SK-N-SH (cell line): Measurements from ENCODE around the gene COPE. TPM values are rescaled to one million over a fixed set of nuclear protein-coding genes. Genes with fewer than 3 reads are reported as not detected.

Source experiments
- CTCF ChIA-PET: fragments of 300-600, 350-600 bp; formaldehyde crosslinking; extraction: SDS; loops from one replicate; lab custom pipeline; 2021; lab: Yijun Ruan, JAX
- POLR2A ChIA-PET: fragments of 350-600 bp; sonication (Branson Sonifier 250); formaldehyde crosslinking; extraction: SDS; loops from one replicate; lab custom pipeline; 2020; ENCODE audit warnings: antibody characterized with exemption, inconsistent platforms; lab: Yijun Ruan, JAX
- DNase-seq: peaks from one replicate; pipeline ENCODE4 v3.0.0; 2012
- H2AFZ ChIP-seq: fragments of 200-600 bp; sonication (generic); 2 replicates; pipeline ENCODE4 v1.8.1; 2016; ENCODE audit warnings: antibody characterized with exemption, mild to moderate bottlenecking, low read depth
- H3F3A ChIP-seq: fragments of 200-600 bp; sonication (generic); replicated peaks from 2 replicates; pipeline ENCODE3; 2016; ENCODE audit warnings: antibody characterized with exemption, mild to moderate bottlenecking; ENCODE audit not compliant: insufficient read depth
- H3K27ac ChIP-seq, 2 experiments: fragments of 200-500 bp in 1 of 2; fragments of 200-600 bp in 1 of 2; sonication (Bioruptor generic) in 1 of 2; sonication (generic), shearing (Covaris generic) in 1 of 2; 2 replicates each; pipeline versions ENCODE4 v1.5.1 to v1.6.1; 2014 to 2016; ENCODE audit warnings: low read depth in 2 of 2, inconsistent platforms in 1 of 2, low read length in 1 of 2, mild to moderate bottlenecking in 1 of 2, mixed read lengths in 1 of 2
- H3K27me3 ChIP-seq: fragments of 200-600 bp; sonication (generic), shearing (Covaris generic); 2 replicates; pipeline ENCODE4 v1.6.1; 2016; ENCODE audit warnings: mixed run types; ENCODE audit not compliant: insufficient read depth
- H3K36me3 ChIP-seq, 2 experiments: fragments of 200-500 bp in 1 of 2; fragments of 200-600 bp in 1 of 2; sonication (Bioruptor generic) in 1 of 2; sonication (generic) in 1 of 2; replicated peaks in 1 of 2; 2 replicates each; pipeline versions ENCODE3 to v1.5.1; 2014 to 2016; ENCODE audit warnings: low read length in 1 of 2, mild to moderate bottlenecking in 1 of 2; ENCODE audit not compliant: insufficient read depth in 2 of 2, control insufficient read depth in 1 of 2
- H3K4me1 ChIP-seq, 2 experiments: fragments of 200-500 bp in 1 of 2; fragments of 200-600 bp in 1 of 2; sonication (Bioruptor generic) in 1 of 2; sonication (generic), shearing (Covaris generic) in 1 of 2; 2 replicates each; pipeline versions ENCODE4 v1.5.1 to v1.6.1; 2014 to 2016; ENCODE audit warnings: low read depth in 1 of 2, low read length in 1 of 2, mixed run types in 1 of 2; ENCODE audit not compliant: insufficient read depth in 2 of 2, control insufficient read depth in 1 of 2
- H3K4me2 ChIP-seq: fragments of 200-600 bp; sonication (generic), shearing (Covaris generic); 2 replicates; pipeline ENCODE4 v1.6.1; 2017; ENCODE audit warnings: mixed run types
- H3K4me3 ChIP-seq, 2 experiments: fragments of 200-500 bp in 1 of 2; fragments of 200-600 bp in 1 of 2; sonication (Bioruptor generic) in 1 of 2; sonication (generic), shearing (Covaris generic) in 1 of 2; 2 replicates each; pipeline versions ENCODE4 v1.5.1 to v1.8.1; 2014 to 2016; ENCODE audit warnings: low read depth in 2 of 2, inconsistent platforms in 1 of 2, low read length in 1 of 2, mild to moderate bottlenecking in 1 of 2, mixed read lengths in 1 of 2, moderate library complexity in 1 of 2
- H3K79me2 ChIP-seq: fragments of 200-600 bp; sonication (generic); 2 replicates; pipeline ENCODE4 v1.8.1; 2017; ENCODE audit warnings: mild to moderate bottlenecking; ENCODE audit not compliant: insufficient read depth
- H3K9ac ChIP-seq: fragments of 200-600 bp; sonication (generic); 2 replicates; pipeline ENCODE4 v1.6.1; 2017; ENCODE audit warnings: mixed run types
- H3K9me2 ChIP-seq: fragments of 200-600 bp; sonication (generic); 2 replicates; pipeline ENCODE4 v1.6.1; 2017; ENCODE audit warnings: mixed run types
- H3K9me3 ChIP-seq: fragments of 200-600 bp; sonication (generic); 2 replicates; pipeline ENCODE4 v1.6.1; 2017; ENCODE audit warnings: mixed run types, mild to moderate bottlenecking, moderate library complexity
- H4K20me1 ChIP-seq: fragments of 200-600 bp; sonication (generic); 2 replicates; pipeline ENCODE4 v1.6.1; 2017; ENCODE audit warnings: mild to moderate bottlenecking, mixed run types; ENCODE audit not compliant: insufficient read depth
- CTCF ChIP-seq: fragments of 200-600 bp; sonication (generic); IDR thresholded peaks from 2 replicates; pipeline ENCODE4 v1.6.1; 2017; ENCODE audit warnings: antibody characterized with exemption, mild to moderate bottlenecking, moderate library complexity
- EZH2phosphoT487 ChIP-seq: fragments of 200-600 bp; sonication (generic); IDR thresholded peaks from 2 replicates; pipeline ENCODE4 v1.6.1; 2017; ENCODE audit warnings: low read depth, mixed run types, mild to moderate bottlenecking, antibody characterized with exemption, moderate library complexity, borderline replicate concordance
- GATA2 ChIP-seq: sonication (generic); formaldehyde crosslinking; IDR thresholded peaks from 2 replicates; pipeline ENCODE4 v1.5.0; 2020; ENCODE audit warnings: mild to moderate bottlenecking, missing genetic modification reagents
- MAX ChIP-seq: IDR thresholded peaks from 2 replicates; pipeline ENCODE4 v1.4.0; 2012; ENCODE audit warnings: low read depth
- NFIC ChIP-seq: IDR thresholded peaks from 2 replicates; pipeline ENCODE4 v1.4.0; 2012; ENCODE audit warnings: borderline replicate concordance
- NRF1 ChIP-seq: IDR thresholded peaks from 2 replicates; pipeline ENCODE4 v1.6.1; 2012; ENCODE audit warnings: low read depth, mild to moderate bottlenecking, low read length
- RAD21 ChIP-seq: IDR thresholded peaks from 2 replicates; pipeline ENCODE4 v1.6.1; 2012; ENCODE audit warnings: mild to moderate bottlenecking, low read length
- RCOR1 ChIP-seq: fragments of 150-350 bp; IDR thresholded peaks from 2 replicates; pipeline ENCODE4 v1.6.1; 2017; ENCODE audit warnings: antibody characterized with exemption, low read length
- SMC3 ChIP-seq: IDR thresholded peaks from 2 replicates; pipeline ENCODE4 v1.6.1; 2012; ENCODE audit warnings: low read depth, low read length, improper control_type of control experiment
- TAF1 ChIP-seq: IDR thresholded peaks from 2 replicates; pipeline ENCODE4 v1.6.1; 2012; ENCODE audit warnings: low read depth, mild to moderate bottlenecking, low read length, moderate library complexity, borderline replicate concordance
- USF1 ChIP-seq: IDR thresholded peaks from 2 replicates; pipeline ENCODE4 v1.4.0; 2012; ENCODE audit warnings: low read depth, borderline replicate concordance
- WGBS: methylation state at CpG from one replicate; pipeline ENCODE4 v1.1.6; 2017; ENCODE audit warnings: low lambda C conversion rate; 5-methylcytosine and 5-hydroxymethylcytosine counted together
- polyA plus RNA-seq, 3 experiments: library from polyadenylated mRNA; depleted of rRNA; stranded (reverse); fragments of >200 nt; gene quantifications; 2 replicates each; pipeline ENCODE4 v1.2.3, GENCODE V29; 2012
- TF ChIP-seq, protein P1 (sequence below): fragments of 150-350 bp; IDR thresholded peaks from 2 replicates; pipeline ENCODE4 v1.6.1; 2016; ENCODE audit warnings: mild to moderate bottlenecking, low read depth, low read length

COPE gene
- polyA plus RNA-seq, 1 of the 3 experiments (the other 2 are of a cell fraction): 450 TPM

GRCh38 chr19:18945297-18945696 lies 26.1 kb upstream of the COPE start:
- Histone ChIP-seq H4K20me1 (no peaks in the 10 kb centered on the region), H3K9ac (no peak overlapping the region), H3K9me3 (no peaks in the 10 kb centered on the region), H3K9me2 (no peaks in the 10 kb centered on the region), H3K27me3 (no peaks in the 10 kb centered on the region), H3F3A (peaks cover 3% of the 10 kb centered on the region), H3K36me3 (no peaks in the 10 kb centered on the region), H3K79me2 (peaks cover 5% of the 10 kb centered on the region), H2AFZ (no peak overlapping the region), H3K4me3 (no peak overlapping the region), H3K4me2 (no peak overlapping the region)
- ChIA-PET POLR2A (no interaction called here), CTCF (interaction anchor here (0.7 to 2.5 kb wide), 2 partner anchors 42 to 81 kb away, joined by 3 to 11 read pairs; no protein-coding TSS in a partner anchor)
- WGBS: 94% methylated on average over 7 of the region's 9 CpGs
- DNase-seq: no peak
- TF ChIP-seq, protein P1, sequence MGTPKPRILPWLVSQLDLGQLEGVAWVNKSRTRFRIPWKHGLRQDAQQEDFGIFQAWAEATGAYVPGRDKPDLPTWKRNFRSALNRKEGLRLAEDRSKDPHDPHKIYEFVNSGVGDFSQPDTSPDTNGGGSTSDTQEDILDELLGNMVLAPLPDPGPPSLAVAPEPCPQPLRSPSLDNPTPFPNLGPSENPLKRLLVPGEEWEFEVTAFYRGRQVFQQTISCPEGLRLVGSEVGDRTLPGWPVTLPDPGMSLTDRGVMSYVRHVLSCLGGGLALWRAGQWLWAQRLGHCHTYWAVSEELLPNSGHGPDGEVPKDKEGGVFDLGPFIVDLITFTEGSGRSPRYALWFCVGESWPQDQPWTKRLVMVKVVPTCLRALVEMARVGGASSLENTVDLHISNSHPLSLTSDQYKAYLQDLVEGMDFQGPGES: no peak
- no peak for TF ChIP-seq TAF1
- TF ChIP-seq, all 33 proteins: peak for 0
- Histone ChIP-seq H3K27ac (no peak overlapping the region), H3K4me1 (peaks cover 0 to 5% of the 10 kb centered on the region in 2 experiments; a peak in 1 of 4 replicates)

DNA sequence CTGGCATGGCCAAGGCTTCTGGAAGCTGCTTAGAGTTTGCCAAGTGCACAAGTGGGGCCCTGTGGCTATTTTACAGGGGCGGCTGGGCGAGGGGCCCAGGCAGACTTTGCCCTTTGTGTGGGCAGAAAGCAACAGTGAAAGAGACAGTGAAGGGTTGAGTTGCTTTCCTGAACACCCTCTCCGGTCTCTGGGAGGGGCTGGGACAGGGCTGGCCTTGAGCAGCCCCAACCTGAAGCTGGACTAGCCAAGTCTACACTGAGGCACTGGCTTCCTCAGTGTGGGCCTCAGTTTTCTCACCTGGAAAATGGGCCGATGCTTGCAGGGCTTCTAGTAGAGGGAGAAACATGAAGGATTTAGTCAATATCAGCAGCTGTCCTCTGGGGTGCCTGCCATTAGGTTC lies 24.3 kb upstream of the COPE start:
- Histone ChIP-seq H3K9ac (no peak overlapping the region), H3K36me3 (peaks cover 0 to under 1% of the 10 kb centered on the region in 2 experiments), H3K4me3 (no peak overlapping the region), H3K9me3 (no peaks in the 10 kb centered on the region), H3K4me1 (peaks cover 0 to 10% of the 10 kb centered on the region in 2 experiments; a peak in 1 of 4 replicates), H3F3A (peaks cover 3% of the 10 kb centered on the region), H3K79me2 (peaks cover 23% of the 10 kb centered on the region), H3K4me2 (no peak overlapping the region), H3K27ac (no peak overlapping the region), H2AFZ (no peak overlapping the region), H4K20me1 (0 out of 2 replicates have a peak, but pooled peaks cover 5% of the 10 kb centered on the region), H3K9me2 (no peaks in the 10 kb centered on the region), H3K27me3 (no peaks in the 10 kb centered on the region)
- CTCF ChIA-PET: interaction anchor here (1.2 to 2.5 kb wide), 3 partner anchors 24 to 48 kb away, joined by 3 to 11 read pairs (median 7); partner anchors contain the start of genes CERS1, COPE and DDX49
- POLR2A ChIA-PET: no interaction called here
- no peak for DNase-seq
- 75% methylated on average over 4 of the region's 4 CpGs for WGBS
- no peak for TF ChIP-seq NRF1
- TF ChIP-seq NFIC: no peak
- no peak for TF ChIP-seq CTCF
- no peak for TF ChIP-seq RAD21
- no peak for TF ChIP-seq EZH2phosphoT487
- no peak for TF ChIP-seq RCOR1
- no peak for TF ChIP-seq USF1
- TF ChIP-seq SMC3: no peak
- TF ChIP-seq MAX: no peak
- TF ChIP-seq GATA2: no peak
